HepG2 (cell line): ENCODE results near the gene PPARA. TPM values are rescaled to one million over a fixed set of nuclear protein-coding genes. Genes with fewer than 3 reads are reported as not detected.
A peak's percentile ranks its signal among the peaks of the same experiment; 100 is the strongest.

Experiments used
- ATAC-seq: fragments of 200-7000 bp; cut with Tn5 transposase; 3 replicates; pipeline ENCODE4 v1.9.1; 2020; ENCODE audit warnings: mild to moderate bottlenecking, moderate library complexity
- BruUV-seq: library from RNA; stranded (reverse); fragments of 400-500 nt; replicated peaks from 2 replicates; lab custom pipeline; 2021; lab: Mats Ljungman, UMichigan
- CTCF ChIA-PET: fragments of 300-600 bp; formaldehyde crosslinking; extraction: SDS; loops from one replicate; lab custom pipeline; 2021; ENCODE audit warnings: low total read pairs, inconsistent platforms, low intra/inter-chr PET ratio; lab: Yijun Ruan, JAX
- POLR2A ChIA-PET: fragments of 350-600 bp; sonication (Branson Sonifier 250); formaldehyde crosslinking; loops from one replicate; lab custom pipeline; 2020; ENCODE audit warnings: antibody characterized with exemption, inconsistent platforms; lab: Yijun Ruan, JAX
- DNase-seq: peaks from one replicate; pipeline ENCODE4 v3.0.0-alpha.2; 2015; ENCODE audit warnings: low spot score
- FAIRE-seq: peaks from 3 replicates; lab custom pipeline; 2011; peaks lifted over from hg19 to GRCh38; lab: Jason Lieb, UNC
- H2AFZ ChIP-seq: one replicate; pipeline ENCODE4 v1.6.1; 2011; ENCODE audit warnings: low read length, inconsistent platforms
- H3K27ac ChIP-seq: fragments of 300-600 bp; 3 replicates; pipeline ENCODE4 v1.8.0; 2011; ENCODE audit warnings: mixed run types, mild to moderate bottlenecking, mixed read lengths, low read length, inconsistent platforms; ENCODE audit not compliant: insufficient read depth; ENCODE audit errors: extremely low read length
- H3K27me3 ChIP-seq, 2 experiments: fragments of 200-600 bp in 1 of 2; 2 replicates in 1 of 2; 3 replicates in 1 of 2; pipeline versions ENCODE4 v1.6.0 to v1.8.0; 2011; ENCODE audit warnings: low read length in 2 of 2, mild to moderate bottlenecking in 2 of 2, moderate library complexity in 2 of 2, inconsistent platforms in 1 of 2; ENCODE audit not compliant: insufficient read depth in 2 of 2, control insufficient read depth in 1 of 2
- H3K36me3 ChIP-seq, 2 experiments: fragments of 200-600 bp in 1 of 2; replicated peaks in 1 of 2; 2 replicates in 1 of 2; 3 replicates in 1 of 2; pipeline versions ENCODE4 v1.5.1 to v1.8.0; 2011; ENCODE audit warnings: low read length in 2 of 2, inconsistent platforms in 1 of 2; ENCODE audit not compliant: insufficient read depth in 2 of 2, control insufficient read depth in 1 of 2
- H3K4me1 ChIP-seq: 2 replicates; pipeline ENCODE4 v1.5.1; 2012; ENCODE audit warnings: low read length, inconsistent platforms; ENCODE audit not compliant: insufficient read depth
- H3K4me2 ChIP-seq: 2 replicates; pipeline ENCODE4 v1.6.0; 2011; ENCODE audit warnings: low read depth, low read length, inconsistent platforms
- H3K4me3 ChIP-seq, 3 experiments: fragments of 200-600 bp in 1 of 3; sonication (generic), shearing (Covaris generic) in 1 of 3; replicated peaks in 1 of 3; 2 replicates each; pipeline ENCODE4 v1.5.1; 2011 to 2016; ENCODE audit warnings: low read length in 3 of 3, inconsistent platforms in 2 of 3, low read depth in 2 of 3, mild to moderate bottlenecking in 2 of 3, control low read depth in 1 of 3, mixed read lengths in 1 of 3; ENCODE audit not compliant: insufficient read depth in 1 of 3
- H3K79me2 ChIP-seq: one replicate; pipeline ENCODE4 v1.6.1; 2011; ENCODE audit warnings: low read length, inconsistent platforms; ENCODE audit not compliant: insufficient read depth
- H3K9ac ChIP-seq: 2 replicates; pipeline ENCODE4 v1.6.0; 2011; ENCODE audit warnings: mild to moderate bottlenecking, low read depth, low read length, inconsistent platforms; ENCODE audit not compliant: insufficient read depth
- H3K9me3 ChIP-seq: 2 replicates; pipeline ENCODE4 v1.5.1; 2012; ENCODE audit warnings: mild to moderate bottlenecking, low read length
- H4K20me1 ChIP-seq: 2 replicates; pipeline ENCODE4 v1.6.0; 2011; ENCODE audit warnings: inconsistent platforms, mild to moderate bottlenecking, low read length, moderate library complexity; ENCODE audit not compliant: insufficient read depth
- BRF2 ChIP-seq: sonication (generic); formaldehyde crosslinking; IDR thresholded peaks from 2 replicates; pipeline ENCODE4 v1.8.1; 2022; ENCODE audit warnings: mild to moderate bottlenecking, missing genetic modification reagents
- FOXC1 ChIP-seq: sonication (generic); formaldehyde crosslinking; IDR thresholded peaks from 2 replicates; pipeline ENCODE4 v1.8.0; 2022; ENCODE audit warnings: mild to moderate bottlenecking, missing genetic modification reagents, borderline replicate concordance
- HINFP ChIP-seq: sonication (generic); formaldehyde crosslinking; IDR thresholded peaks from 2 replicates; pipeline ENCODE4 v1.4.0; 2020; ENCODE audit warnings: low read depth, mild to moderate bottlenecking, missing genetic modification reagents
- HNRNPK ChIP-seq: fragments of 200-400 bp; formaldehyde crosslinking; IDR thresholded peaks from 2 replicates; pipeline ENCODE4 v1.6.1; 2018; ENCODE audit warnings: low read length, low read depth, moderate library complexity, mild to moderate bottlenecking; ENCODE audit not compliant: poor library complexity, severe bottlenecking
- MEIS2 ChIP-seq: sonication (generic); formaldehyde crosslinking; IDR thresholded peaks from 2 replicates; pipeline ENCODE4 v1.9.0; 2021; ENCODE audit warnings: mild to moderate bottlenecking, missing genetic modification reagents
- PCBP1 ChIP-seq: fragments of 200-400 bp; formaldehyde crosslinking; IDR thresholded peaks from 2 replicates; pipeline ENCODE4 v1.6.1; 2017; ENCODE audit warnings: mild to moderate bottlenecking, low read depth, low read length, borderline replicate concordance
- REL ChIP-seq: sonication (generic); formaldehyde crosslinking; conservative IDR thresholded peaks from 2 replicates; pipeline ENCODE4 v1.8.0; 2022; ENCODE audit warnings: mild to moderate bottlenecking, missing genetic modification reagents, moderate library complexity
- RFX5 ChIP-seq: IDR thresholded peaks from 2 replicates; pipeline ENCODE4 v1.6.1; 2011; ENCODE audit warnings: low read depth, low read length, improper control_type of control experiment
- SMARCE1 ChIP-seq: fragments of 450-650 bp; IDR thresholded peaks from 2 replicates; pipeline ENCODE4 v1.6.1; 2017; ENCODE audit warnings: borderline replicate concordance
- ZBTB37 ChIP-seq: sonication (generic); formaldehyde crosslinking; IDR thresholded peaks from 2 replicates; pipeline ENCODE4 v1.4.0; 2020; ENCODE audit warnings: mild to moderate bottlenecking, missing genetic modification reagents
- ZFP36L2 ChIP-seq: sonication (generic); formaldehyde crosslinking; IDR thresholded peaks from 2 replicates; pipeline ENCODE4 v1.4.0; 2020; ENCODE audit warnings: missing genetic modification reagents
- ZGPAT ChIP-seq: IDR thresholded peaks from 2 replicates; pipeline ENCODE4 v1.6.1; 2016; ENCODE audit warnings: mild to moderate bottlenecking
- ZNF121 ChIP-seq: sonication (generic); formaldehyde crosslinking; IDR thresholded peaks from 2 replicates; pipeline ENCODE4 v1.5.0; 2020; ENCODE audit warnings: mild to moderate bottlenecking, missing genetic modification reagents
- ZNF276 ChIP-seq: sonication (generic); formaldehyde crosslinking; IDR thresholded peaks from 2 replicates; pipeline ENCODE4 v1.4.0; 2020; ENCODE audit warnings: mild to moderate bottlenecking, low read depth, missing genetic modification reagents
- ZNF543 ChIP-seq: sonication (generic); formaldehyde crosslinking; IDR thresholded peaks from 2 replicates; pipeline ENCODE4 v1.4.0; 2020; ENCODE audit warnings: mild to moderate bottlenecking, missing genetic modification reagents
- WGBS: methylation state at CpG from one replicate; pipeline ENCODE4 v1.1.6; 2017; ENCODE audit warnings: low lambda C conversion rate; 5-methylcytosine and 5-hydroxymethylcytosine counted together
- in situ Hi-C: cut with HindIII; loops from 2 replicates; pipeline ENCODE4 v1.10.0; 2017; ENCODE audit warnings: low pct_unique_long_range_greater_than_20kb; ENCODE audit not compliant: extremely low pct_ligation_motif_present
- intact Hi-C: fragments of 100-400 bp; cut with micrococcal nuclease; formaldehyde crosslinking; loops from one replicate; pipeline ENCODE4 v1.10.0; 2022; ENCODE audit not compliant: unreplicated experiment
- polyA plus RNA-seq, 8 experiments: library from polyadenylated mRNA; depleted of rRNA in 3 of 8; stranded (reverse) in 7 of 8; unstranded in 1 of 8; fragments of >200 nt; fragmentation: Illumina TruSeq in 4 of 8; extraction: Trizol in 4 of 8; gene quantifications; 2 replicates each; pipeline versions ENCODE4 v1.2.1 to v1.2.3, GENCODE V29; 2011 to 2016; ENCODE audit warnings: low read depth in 4 of 8, missing spikeins in 1 of 8, mixed read lengths in 1 of 8; ENCODE audit not compliant: insufficient read depth in 1 of 8
- total RNA-seq, 5 experiments: library from RNA; depleted of rRNA; stranded (reverse); fragments of >200 nt; fragmentation: Illumina TruSeq; extraction: Trizol; gene quantifications; 2 replicates each; pipeline ENCODE4 v1.2.3, GENCODE V29; 2016; ENCODE audit warnings: low read depth in 1 of 5

PPARA gene
- total and polyA plus RNA-seq, 2 of the 13 experiments (the other 11 are each of a cell fraction or from before 2014, with no cell fraction given), result 18.2 to 24.7 TPM

GRCh38 chr22:46267431-46268279 lies 117.3 kb downstream of the PPARA start, which contains the start of gene TTC38:
TSS of gene TTC38 (plus strand) at chr22:46268008. CDS start at chr22:46268040, 32 bp downstream.
- H3K9ac ChIP-seq, result peak within 1 kb of the TSS; percentile 99
- in situ Hi-C loops, result no loop called here
- intact Hi-C loops, result loop anchor here (2.0 kb wide), 1 partner anchor 17 kb away; the partner anchor contains the start of gene CDPF1
- TF ChIP-seq BRF2 (CRISPR knock-in tag) (0 out of 2 replicates have a peak, but pooled peaks have one; percentile 53), REL (CRISPR knock-in tag) (peak; percentile 89), ZNF543 (CRISPR knock-in tag) (no peak), ZBTB37 (CRISPR knock-in tag) (no peak), ZNF121 (CRISPR knock-in tag) (peak; percentile 75; the same call in 1 of the 2 replicates), MEIS2 (CRISPR knock-in tag) (no peak), ZNF276 (CRISPR knock-in tag) (no peak), HINFP (CRISPR knock-in tag) (peak; percentile 64; the same call in 1 of the 2 replicates), HNRNPK (no peak), SMARCE1 (no peak), ZFP36L2 (no peak), ZGPAT (CRISPR knock-in tag) (peak; percentile 78), FOXC1 (CRISPR knock-in tag) (peak; percentile 23; the same call in 1 of the 2 replicates), PCBP1 (no peak), RFX5 (no peak)

More at GRCh38 chr22:46267431-46268279, 117.3 kb downstream of the PPARA start, which contains the start of gene TTC38:
- no TSS peak for BruUV-seq
- under 1% methylated on average over 28 of the region's 74 CpGs for WGBS
- Histone ChIP-seq H3K79me2 (peaks cover 27% of the 10 kb centered on the region), H3K36me3 (peaks cover 6 to 29% of the 10 kb centered on the region in 2 experiments), H4K20me1 (peaks cover 17% of the 10 kb centered on the region), H3K9me3 (peaks cover 7% of the 10 kb centered on the region), H3K4me1 (peaks cover 45% of the 10 kb centered on the region), H3K27ac (peak within 1 kb of the TSS; percentile 98), H3K4me3 (peak within 1 kb of the TSS; percentile 79 to 99 (median 99)), H2AFZ (no peak within 1 kb of the TSS), H3K4me2 (peak within 1 kb of the TSS; percentile 96), H3K27me3 (peaks cover 0 to 3% of the 10 kb centered on the region in 2 experiments; a peak in 1 of 5 replicates)
- ATAC-seq, result peak; percentile 94
- DNase-seq, result peak; percentile 90
- ChIA-PET POLR2A (interaction anchor here (0.8 to 4.9 kb wide), 25 partner anchors 9 to 307 kb away, joined by 3 to 83 read pairs (median 6); partner anchors contain the start of genes CDPF1, GTSE1 and TRMU), CTCF (no interaction called here)
- FAIRE-seq, result no peak
